Measurements from ENCODE around the gene PCCA. TPM values are rescaled to one million over a fixed set of nuclear protein-coding genes. Genes with fewer than 3 reads are reported as not detected.

Gene PCCA
- total and polyA plus RNA-seq, 2 experiments from 2014 or later = 41.9 to 46.6 TPM

DNA sequence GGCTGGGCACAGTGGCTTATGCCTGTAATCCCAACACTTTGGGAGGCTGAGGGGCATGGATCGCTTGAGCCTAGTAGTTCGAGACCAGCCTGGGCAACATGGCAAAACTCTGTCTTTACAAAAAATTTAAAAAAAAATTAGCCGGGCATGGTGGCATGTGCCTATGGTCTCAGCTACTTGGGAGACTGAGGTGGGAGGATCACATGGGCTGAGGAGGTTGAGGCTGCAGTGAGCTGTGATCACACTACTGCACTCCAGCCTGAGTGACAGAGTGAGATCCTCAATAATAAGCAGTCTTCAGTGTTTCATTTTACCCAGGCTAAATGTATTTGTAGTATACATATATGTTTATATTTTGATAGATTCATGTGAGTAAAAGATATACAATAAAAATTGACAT is 414.7 kb downstream of the PCCA start (continued):
- TF ChIP-seq, protein P1, sequence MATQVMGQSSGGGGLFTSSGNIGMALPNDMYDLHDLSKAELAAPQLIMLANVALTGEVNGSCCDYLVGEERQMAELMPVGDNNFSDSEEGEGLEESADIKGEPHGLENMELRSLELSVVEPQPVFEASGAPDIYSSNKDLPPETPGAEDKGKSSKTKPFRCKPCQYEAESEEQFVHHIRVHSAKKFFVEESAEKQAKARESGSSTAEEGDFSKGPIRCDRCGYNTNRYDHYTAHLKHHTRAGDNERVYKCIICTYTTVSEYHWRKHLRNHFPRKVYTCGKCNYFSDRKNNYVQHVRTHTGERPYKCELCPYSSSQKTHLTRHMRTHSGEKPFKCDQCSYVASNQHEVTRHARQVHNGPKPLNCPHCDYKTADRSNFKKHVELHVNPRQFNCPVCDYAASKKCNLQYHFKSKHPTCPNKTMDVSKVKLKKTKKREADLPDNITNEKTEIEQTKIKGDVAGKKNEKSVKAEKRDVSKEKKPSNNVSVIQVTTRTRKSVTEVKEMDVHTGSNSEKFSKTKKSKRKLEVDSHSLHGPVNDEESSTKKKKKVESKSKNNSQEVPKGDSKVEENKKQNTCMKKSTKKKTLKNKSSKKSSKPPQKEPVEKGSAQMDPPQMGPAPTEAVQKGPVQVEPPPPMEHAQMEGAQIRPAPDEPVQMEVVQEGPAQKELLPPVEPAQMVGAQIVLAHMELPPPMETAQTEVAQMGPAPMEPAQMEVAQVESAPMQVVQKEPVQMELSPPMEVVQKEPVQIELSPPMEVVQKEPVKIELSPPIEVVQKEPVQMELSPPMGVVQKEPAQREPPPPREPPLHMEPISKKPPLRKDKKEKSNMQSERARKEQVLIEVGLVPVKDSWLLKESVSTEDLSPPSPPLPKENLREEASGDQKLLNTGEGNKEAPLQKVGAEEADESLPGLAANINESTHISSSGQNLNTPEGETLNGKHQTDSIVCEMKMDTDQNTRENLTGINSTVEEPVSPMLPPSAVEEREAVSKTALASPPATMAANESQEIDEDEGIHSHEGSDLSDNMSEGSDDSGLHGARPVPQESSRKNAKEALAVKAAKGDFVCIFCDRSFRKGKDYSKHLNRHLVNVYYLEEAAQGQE (IDR thresholded peaks at IDR 0.05; ENCODE audit: unreplicated experiment) = no peak
- no peak for TF ChIP-seq NANOG (IDR thresholded peaks at IDR 0.05; ENCODE audit: borderline replicate concordance)
- no peak for TF ChIP-seq EZH2phosphoT487 (IDR thresholded peaks at IDR 0.05; ENCODE audit: unreplicated experiment)

DNA sequence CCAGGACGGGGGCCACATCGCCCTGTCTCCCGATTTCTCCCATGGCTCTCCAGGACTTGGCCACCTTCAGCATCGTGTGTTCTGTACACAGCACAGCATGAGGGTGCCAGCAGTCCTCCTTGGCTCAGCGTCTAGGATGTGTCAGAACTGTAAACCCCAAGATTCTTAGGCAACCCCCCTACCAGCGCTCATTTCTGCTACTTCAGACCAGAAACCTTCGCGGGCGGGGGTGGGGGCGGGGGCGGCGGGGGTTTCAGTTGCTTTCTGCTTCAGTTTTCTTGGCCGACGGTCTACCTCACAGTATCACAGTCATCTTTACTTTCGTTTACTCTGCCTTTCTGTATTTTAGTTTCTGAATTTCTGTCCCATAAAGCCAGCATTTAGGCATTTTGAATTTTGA is 417.3 kb downstream of the PCCA start:
- H3K4me3 Mint-ChIP-seq = no peak overlapping the region
- Histone ChIP-seq H3F3A (replicated peaks; ENCODE audit: low read depth) (no peaks in the 10 kb centered on the region; the same call in 1 of the 2 replicates), H3K27me3 (ENCODE audit: insufficient read depth) (no peaks in the 10 kb centered on the region), H3K27ac (ENCODE audit: low read depth) (no peak overlapping the region), H3K36me3 (ENCODE audit: insufficient read depth) (no peaks in the 10 kb centered on the region), H4K20me1 (replicated peaks; ENCODE audit: insufficient read depth) (no peaks in the 10 kb centered on the region), H3K4me1 (ENCODE audit: insufficient read depth) (peaks cover 35% of the 10 kb centered on the region), H3K9me2 (ENCODE audit: insufficient read depth) (no peaks in the 10 kb centered on the region), H3K4me3 (no peak overlapping the region), H3K79me2 (replicated peaks; ENCODE audit: insufficient read depth) (no peaks in the 10 kb centered on the region), H3K4me2 (no peak overlapping the region), H2AFZ (no peak overlapping the region)
- H3K36me3 Mint-ChIP-seq (ENCODE audit: low read depth) = no peaks in the 10 kb centered on the region; the same call in 2 of the 3 replicates
- H3K27me3 Mint-ChIP-seq (ENCODE audit: insufficient read depth, low read depth, poor library complexity) = peaks cover 3% of the 10 kb centered on the region
- DNase-seq (ENCODE audit: low spot score) (no peak), ATAC-seq (no peak)
- no peak for TF ChIP-seq POLR2AphosphoS5 (IDR thresholded peaks at IDR 0.05; ENCODE audit: low read depth)
- no peak for TF ChIP-seq ZNF114 (CRISPR knock-in tag; IDR thresholded peaks at IDR 0.05)
- TF ChIP-seq EZH2phosphoT487 (IDR thresholded peaks at IDR 0.05; ENCODE audit: unreplicated experiment) = no peak
- no peak for TF ChIP-seq NANOG (IDR thresholded peaks at IDR 0.05; ENCODE audit: borderline replicate concordance)
- TF ChIP-seq CREB1 (CRISPR knock-in tag; IDR thresholded peaks at IDR 0.05; ENCODE audit: low read depth) = no peak
- TF ChIP-seq, protein P2, sequence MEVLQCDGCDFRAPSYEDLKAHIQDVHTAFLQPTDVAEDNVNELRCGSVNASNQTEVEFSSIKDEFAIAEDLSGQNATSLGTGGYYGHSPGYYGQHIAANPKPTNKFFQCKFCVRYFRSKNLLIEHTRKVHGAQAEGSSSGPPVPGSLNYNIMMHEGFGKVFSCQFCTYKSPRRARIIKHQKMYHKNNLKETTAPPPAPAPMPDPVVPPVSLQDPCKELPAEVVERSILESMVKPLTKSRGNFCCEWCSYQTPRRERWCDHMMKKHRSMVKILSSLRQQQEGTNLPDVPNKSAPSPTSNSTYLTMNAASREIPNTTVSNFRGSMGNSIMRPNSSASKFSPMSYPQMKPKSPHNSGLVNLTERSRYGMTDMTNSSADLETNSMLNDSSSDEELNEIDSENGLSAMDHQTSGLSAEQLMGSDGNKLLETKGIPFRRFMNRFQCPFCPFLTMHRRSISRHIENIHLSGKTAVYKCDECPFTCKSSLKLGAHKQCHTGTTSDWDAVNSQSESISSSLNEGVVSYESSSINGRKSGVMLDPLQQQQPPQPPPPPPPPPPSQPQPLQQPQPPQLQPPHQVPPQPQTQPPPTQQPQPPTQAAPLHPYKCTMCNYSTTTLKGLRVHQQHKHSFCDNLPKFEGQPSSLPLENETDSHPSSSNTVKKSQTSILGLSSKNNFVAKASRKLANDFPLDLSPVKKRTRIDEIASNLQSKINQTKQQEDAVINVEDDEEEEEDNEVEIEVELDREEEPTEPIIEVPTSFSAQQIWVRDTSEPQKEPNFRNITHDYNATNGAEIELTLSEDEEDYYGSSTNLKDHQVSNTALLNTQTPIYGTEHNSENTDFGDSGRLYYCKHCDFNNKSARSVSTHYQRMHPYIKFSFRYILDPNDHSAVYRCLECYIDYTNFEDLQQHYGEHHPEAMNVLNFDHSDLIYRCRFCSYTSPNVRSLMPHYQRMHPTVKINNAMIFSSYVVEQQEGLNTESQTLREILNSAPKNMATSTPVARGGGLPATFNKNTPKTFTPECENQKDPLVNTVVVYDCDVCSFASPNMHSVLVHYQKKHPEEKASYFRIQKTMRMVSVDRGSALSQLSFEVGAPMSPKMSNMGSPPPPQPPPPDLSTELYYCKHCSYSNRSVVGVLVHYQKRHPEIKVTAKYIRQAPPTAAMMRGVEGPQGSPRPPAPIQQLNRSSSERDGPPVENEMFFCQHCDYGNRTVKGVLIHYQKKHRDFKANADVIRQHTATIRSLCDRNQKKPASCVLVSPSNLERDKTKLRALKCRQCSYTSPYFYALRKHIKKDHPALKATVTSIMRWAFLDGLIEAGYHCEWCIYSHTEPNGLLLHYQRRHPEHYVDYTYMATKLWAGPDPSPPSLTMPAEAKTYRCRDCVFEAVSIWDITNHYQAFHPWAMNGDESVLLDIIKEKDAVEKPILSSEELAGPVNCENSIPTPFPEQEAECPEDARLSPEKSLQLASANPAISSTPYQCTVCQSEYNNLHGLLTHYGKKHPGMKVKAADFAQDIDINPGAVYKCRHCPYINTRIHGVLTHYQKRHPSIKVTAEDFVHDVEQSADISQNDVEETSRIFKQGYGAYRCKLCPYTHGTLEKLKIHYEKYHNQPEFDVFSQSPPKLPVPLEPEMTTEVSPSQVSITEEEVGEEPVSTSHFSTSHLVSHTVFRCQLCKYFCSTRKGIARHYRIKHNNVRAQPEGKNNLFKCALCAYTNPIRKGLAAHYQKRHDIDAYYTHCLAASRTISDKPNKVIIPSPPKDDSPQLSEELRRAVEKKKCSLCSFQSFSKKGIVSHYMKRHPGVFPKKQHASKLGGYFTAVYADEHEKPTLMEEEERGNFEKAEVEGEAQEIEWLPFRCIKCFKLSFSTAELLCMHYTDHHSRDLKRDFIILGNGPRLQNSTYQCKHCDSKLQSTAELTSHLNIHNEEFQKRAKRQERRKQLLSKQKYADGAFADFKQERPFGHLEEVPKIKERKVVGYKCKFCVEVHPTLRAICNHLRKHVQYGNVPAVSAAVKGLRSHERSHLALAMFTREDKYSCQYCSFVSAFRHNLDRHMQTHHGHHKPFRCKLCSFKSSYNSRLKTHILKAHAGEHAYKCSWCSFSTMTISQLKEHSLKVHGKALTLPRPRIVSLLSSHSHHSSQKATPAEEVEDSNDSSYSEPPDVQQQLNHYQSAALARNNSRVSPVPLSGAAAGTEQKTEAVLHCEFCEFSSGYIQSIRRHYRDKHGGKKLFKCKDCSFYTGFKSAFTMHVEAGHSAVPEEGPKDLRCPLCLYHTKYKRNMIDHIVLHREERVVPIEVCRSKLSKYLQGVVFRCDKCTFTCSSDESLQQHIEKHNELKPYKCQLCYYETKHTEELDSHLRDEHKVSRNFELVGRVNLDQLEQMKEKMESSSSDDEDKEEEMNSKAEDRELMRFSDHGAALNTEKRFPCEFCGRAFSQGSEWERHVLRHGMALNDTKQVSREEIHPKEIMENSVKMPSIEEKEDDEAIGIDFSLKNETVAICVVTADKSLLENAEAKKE (CRISPR knock-in tag; IDR thresholded peaks at IDR 0.05) = no peak
- TF ChIP-seq JUNB (IDR thresholded peaks at IDR 0.05; ENCODE audit: unreplicated experiment) = no peak
- no peak for TF ChIP-seq EZH2 (IDR thresholded peaks at IDR 0.05; ENCODE audit: low read depth, unreplicated experiment)
- no peak for TF ChIP-seq STAT1 (IDR thresholded peaks at IDR 0.05; ENCODE audit: unreplicated experiment)
- TF ChIP-seq, protein P3, sequence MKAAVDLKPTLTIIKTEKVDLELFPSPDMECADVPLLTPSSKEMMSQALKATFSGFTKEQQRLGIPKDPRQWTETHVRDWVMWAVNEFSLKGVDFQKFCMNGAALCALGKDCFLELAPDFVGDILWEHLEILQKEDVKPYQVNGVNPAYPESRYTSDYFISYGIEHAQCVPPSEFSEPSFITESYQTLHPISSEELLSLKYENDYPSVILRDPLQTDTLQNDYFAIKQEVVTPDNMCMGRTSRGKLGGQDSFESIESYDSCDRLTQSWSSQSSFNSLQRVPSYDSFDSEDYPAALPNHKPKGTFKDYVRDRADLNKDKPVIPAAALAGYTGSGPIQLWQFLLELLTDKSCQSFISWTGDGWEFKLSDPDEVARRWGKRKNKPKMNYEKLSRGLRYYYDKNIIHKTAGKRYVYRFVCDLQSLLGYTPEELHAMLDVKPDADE (IDR thresholded peaks at IDR 0.05) = no peak
- no peak for TF ChIP-seq ZNF331 (CRISPR knock-in tag; IDR thresholded peaks at IDR 0.05; ENCODE audit: low read depth)
- peaks cover 52% of the 10 kb centered on the region for H3K4me1 Mint-ChIP-seq
- no peaks in the 10 kb centered on the region for H3K9me3 Mint-ChIP-seq
- H3K27ac Mint-ChIP-seq = peak overlapping the region; percentile 63; the same call in 1 of the 2 replicates

All from GM23338 (cell line).